HG02870 (cell line): ENCODE measurements around the gene RIPOR2.

ENCODE experiments used
- ATAC-seq: cut with Tn5 transposase; IDR thresholded peaks from one replicate; pipeline ENCODE4 v1.9.1; 2021; ENCODE audit warnings: mild to moderate bottlenecking, moderate library complexity; ENCODE audit not compliant: unreplicated experiment

The RIPOR2 gene

DNA sequence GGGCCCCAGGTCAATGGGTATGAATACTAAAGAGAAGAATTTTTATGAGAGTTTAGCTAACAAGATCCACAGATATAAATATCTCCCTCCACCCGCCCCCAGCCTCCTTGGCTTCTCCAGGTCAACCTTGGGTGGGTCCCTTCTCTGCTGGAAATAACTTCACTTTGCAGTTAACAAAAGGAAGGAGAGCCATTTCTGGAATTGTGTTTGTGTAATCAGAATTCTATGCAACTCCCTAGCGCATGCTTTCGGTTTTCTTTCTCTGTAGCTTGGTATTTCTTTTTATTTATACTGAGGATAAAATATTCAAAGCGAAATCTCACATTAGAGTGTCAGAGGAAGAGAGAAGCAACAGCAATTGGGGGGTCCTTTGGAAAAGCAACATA is 27.1 kb downstream of the RIPOR2 start:
- no peak for ATAC-seq

DNA sequence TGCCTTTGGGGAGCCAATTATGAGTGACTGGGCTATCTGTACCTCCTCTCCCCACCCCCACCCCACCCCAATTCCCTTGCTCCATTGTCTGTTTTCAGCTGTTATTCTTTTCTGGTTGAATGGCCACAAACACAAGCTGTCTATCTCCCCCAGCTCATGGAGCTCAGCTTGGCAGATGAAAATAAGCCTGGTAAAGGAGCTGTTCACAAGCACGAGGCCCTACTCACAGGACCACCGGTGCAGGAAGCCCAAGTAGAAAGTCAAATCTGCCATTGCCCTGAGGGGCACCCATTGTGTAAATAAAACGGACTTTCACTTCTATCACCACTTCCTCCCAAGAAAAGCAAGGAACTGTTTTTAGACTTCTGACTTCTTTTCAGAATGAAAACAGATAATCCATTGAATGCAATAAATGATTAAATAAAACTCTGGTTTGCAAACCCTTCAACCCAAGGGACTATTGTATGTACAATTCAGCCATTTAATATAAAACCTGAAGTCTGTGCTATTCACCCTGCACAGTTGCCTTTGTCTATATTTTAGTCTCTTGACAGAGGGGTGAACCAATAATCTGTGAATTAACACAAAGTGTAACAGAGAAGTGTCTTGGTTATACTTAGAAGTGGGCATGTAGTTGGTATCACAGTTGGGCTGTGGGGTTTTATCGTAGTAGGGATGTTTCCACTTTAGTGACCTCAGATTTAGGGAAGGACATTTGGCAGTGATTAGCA is 27.7 kb downstream of the RIPOR2 start:
- no peak for ATAC-seq

DNA sequence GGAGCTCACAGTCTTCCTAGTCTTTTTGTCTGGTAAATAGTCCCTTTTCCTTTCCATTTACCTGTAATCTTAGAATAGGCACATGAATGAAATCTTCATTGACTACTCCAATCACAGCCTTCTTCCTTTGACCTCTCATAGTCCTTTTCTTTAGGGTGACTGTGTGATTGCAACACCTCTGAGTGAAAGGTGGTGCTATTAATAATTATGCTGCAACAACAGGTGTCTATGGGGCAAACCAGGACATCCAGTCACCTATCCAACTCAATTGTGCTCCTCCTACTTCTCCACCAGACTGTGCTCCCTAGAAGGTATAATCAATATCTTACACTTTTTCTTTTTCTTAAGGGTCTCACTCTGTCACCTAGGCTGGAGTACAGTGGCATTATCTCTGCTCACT is 29.4 kb downstream of the RIPOR2 start:
- no peak for ATAC-seq

DNA sequence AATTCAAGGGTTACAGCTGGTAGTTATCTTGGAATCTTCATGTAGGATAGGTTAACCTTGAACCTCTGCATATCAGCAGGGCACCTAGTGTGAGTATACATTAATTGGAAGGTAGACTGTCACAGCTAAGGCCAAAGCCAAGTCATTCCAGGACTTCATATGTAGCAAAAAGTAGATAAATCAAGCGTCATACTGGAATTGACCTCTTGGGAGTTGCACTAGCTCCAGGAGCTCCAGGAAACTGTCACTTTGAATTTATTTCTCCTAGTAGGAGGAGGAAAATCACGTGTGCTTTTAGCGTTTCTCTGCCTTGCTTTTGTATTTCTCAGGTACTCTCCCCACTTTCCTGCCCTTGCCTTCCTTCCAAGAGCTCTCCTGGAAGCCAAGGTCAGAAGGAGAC is 30.3 kb downstream of the RIPOR2 start:
- no peak for ATAC-seq

DNA sequence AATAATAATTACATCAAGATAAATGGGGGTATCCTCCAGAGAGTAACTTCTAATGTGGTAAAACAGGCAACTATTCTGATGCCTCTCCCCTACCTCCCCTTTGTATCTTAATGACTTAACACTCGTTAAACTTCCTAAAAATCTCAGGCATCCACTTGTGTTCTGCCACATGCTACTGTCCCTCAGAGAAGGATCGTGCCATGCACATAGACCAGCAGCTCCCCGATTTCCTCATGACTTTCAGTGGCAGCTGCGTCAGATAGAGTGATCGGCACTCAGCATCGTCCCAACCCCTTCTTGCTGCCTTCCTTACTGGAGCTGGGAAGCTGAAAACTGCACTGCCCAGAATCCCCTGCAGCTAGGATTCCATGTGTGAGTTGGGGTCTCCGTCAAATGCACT is 32.1 kb downstream of the RIPOR2 start:
- ATAC-seq = no peak

GRCh38 chr6:24902782-24903181 is 33.0 kb downstream of the RIPOR2 start:
- no peak for ATAC-seq

GRCh38 chr6:24901698-24902328 is 33.9 kb downstream of the RIPOR2 start:
- ATAC-seq = no peak

GRCh38 chr6:24900917-24901697 is 34.7 kb downstream of the RIPOR2 start:
- no peak for ATAC-seq

GRCh38 chr6:24899997-24900325 is 35.8 kb downstream of the RIPOR2 start:
- peak; percentile 70 for ATAC-seq

- ATAC-seq = no peak
Measured at GRCh38 chr6:24899136-24899996, 36.4 kb downstream of the RIPOR2 start.

DNA sequence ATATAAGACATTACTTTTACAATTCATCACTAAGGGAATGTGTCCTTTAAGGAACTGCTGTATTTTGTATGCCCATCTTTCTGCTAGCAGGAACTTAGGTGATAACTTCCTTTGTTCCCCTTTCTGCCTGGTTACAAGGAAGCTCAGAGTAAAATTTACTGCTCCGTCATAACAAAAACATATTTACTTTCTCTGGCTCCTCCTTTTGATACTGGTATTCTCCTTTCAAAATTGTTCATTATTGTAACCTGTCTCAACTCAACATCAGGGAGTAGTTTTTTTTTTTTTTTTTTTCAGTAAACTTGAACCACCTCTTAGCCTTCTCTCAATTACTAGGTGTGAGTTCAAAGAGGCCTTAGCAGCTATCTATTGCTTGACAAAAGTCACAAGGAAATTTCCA is 37.1 kb downstream of the RIPOR2 start:
- no peak for ATAC-seq

DNA sequence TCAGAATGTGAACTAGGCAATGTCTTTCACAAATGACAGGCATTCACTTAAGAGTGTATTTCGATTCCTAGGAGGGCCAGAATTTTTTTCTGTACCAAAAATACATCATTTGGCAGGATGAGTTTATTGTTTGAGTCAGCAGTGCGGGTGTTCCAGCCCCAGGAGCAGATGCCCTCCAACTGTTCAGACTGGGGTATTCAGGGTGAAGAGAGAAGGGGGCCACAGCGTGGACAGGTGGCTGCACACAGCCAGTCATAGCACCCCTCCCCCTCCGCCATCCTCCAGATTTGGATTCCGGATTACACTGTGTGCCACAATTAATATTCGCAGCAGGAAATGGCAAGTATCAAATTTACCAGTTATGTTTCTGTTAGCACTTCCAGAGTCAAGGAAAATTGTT is 38.6 kb downstream of the RIPOR2 start:
- ATAC-seq = no peak

GRCh38 chr6:24893342-24893850 is 42.4 kb downstream of the RIPOR2 start:
- ATAC-seq = no peak

GRCh38 chr6:24891004-24891403 is 44.8 kb downstream of the RIPOR2 start:
- no peak for ATAC-seq

DNA sequence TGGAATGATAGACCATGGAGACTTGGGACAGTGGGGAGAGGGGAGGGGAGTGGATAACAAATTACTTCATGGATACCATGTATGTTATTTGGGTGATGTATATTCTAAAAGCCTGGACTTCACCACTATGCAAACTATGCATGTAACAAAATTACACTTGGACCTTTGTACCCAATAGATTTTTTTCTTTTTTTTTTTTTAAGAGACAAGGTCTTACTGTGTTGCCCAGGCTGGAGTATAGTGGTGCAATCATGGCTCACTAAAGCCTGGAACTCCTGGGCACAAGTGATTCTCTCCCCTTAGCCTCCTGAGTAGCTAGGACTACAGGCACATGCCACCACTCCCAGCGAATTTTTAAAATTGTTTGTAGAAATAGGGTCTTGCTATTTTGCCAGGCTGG is 45.3 kb downstream of the RIPOR2 start:
- no peak for ATAC-seq

DNA sequence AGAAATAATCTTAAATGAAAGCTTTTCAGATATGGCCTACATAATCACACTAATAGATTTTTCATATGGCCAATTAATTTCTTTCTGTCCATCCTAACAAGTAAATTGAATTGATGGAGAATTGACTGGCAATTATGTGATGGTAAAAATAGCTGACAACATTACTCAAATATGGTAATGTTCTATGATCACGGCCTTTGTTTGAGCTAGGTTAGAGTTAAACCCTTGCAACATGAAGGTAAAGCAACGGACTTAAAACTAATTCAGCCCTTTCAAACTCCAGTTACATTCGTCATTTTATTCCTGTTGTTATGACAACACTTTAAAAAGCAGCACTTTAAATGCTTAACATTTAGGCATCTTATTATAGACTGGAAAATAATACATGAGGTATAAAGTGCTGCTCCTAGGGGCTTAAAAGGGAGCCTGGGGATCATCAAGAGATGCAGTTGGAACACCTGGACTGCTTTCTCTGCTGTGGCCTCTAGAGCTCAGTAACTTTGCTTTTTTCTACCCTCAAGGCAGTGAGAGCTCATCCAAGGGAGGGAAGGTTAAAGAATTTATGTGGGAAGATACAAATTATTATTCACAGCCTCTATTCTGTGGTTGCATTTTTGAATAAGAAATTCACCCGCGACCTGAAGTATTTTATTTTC is 46.9 kb downstream of the RIPOR2 start:
- ATAC-seq = no peak

- ATAC-seq = no peak
Measured at GRCh38 chr6:24887545-24888140, 48.1 kb downstream of the RIPOR2 start.

DNA sequence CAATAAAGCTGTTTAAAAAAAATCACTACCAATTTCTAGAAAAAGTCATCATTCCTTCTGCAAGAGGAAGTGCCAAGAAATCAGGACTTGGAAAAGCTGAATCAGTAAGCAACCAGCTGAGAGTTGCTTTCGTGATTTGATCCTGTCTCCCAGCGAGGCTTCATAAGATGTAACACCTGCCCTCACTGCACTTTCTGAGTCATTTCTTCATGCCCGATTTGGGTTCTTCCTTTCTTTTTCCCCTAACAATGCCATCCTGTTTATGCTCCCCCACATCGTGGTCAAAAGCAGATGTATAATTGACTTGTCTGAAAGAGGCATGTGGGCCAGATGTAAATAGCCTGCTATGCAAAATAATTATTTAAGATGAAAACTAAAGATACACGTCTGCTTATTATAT is 52.1 kb downstream of the RIPOR2 start:
- ATAC-seq = peak; percentile 57

GRCh38 chr6:24882835-24883555 is 52.8 kb downstream of the RIPOR2 start:
- ATAC-seq = no peak
